Left ventricle myocardium inferior (tissue), 1 donor: ENCODE data around the gene MTARC2. TPM values are rescaled to one million over a fixed set of nuclear protein-coding genes. Genes with fewer than 3 reads are reported as not detected.

ENCODE experiments used
- DNase-seq: peaks from one replicate; pipeline ENCODE4 v3.0.0-alpha.2; 2020
- H3K27ac ChIP-seq: fragments of 200-600 bp; replicated peaks from 2 replicates; pipeline ENCODE4 v1.8.0; 2021
- H3K27me3 ChIP-seq: fragments of 200-600 bp; 2 replicates; pipeline ENCODE4 v1.8.0; 2021; ENCODE audit warnings: low read depth
- H3K36me3 ChIP-seq: fragments of 200-600 bp; 2 replicates; pipeline ENCODE4 v1.8.0; 2021
- H3K4me1 ChIP-seq: fragments of 200-600 bp; 2 replicates; pipeline ENCODE4 v1.8.0; 2021
- H3K4me3 ChIP-seq: fragments of 200-600 bp; 2 replicates; pipeline ENCODE4 v1.8.0; 2021; ENCODE audit warnings: mild to moderate bottlenecking, moderate library complexity
- H3K9me3 ChIP-seq: fragments of 200-600 bp; replicated peaks from 2 replicates; pipeline ENCODE4 v1.8.0; 2021
- CTCF ChIP-seq: fragments of 200-600 bp; IDR thresholded peaks from 2 replicates; pipeline ENCODE4 v1.8.0; 2021; ENCODE audit warnings: antibody characterized with exemption, mild to moderate bottlenecking, borderline replicate concordance
- intact Hi-C: fragments of 100-400 bp; cut with micrococcal nuclease; formaldehyde crosslinking; loops from one replicate; pipeline ENCODE4 v1.11.0; 2022
- total RNA-seq: library from RNA; stranded (reverse); fragmentation: NEBNext Ultra II Directional; extraction: Animal tissue kit (Norgen Biotek cat#: 25700); gene quantifications from one replicate; pipeline ENCODE4 v1.2.1, GENCODE V29; 2021
- donor health status: DM: no; HTN: yes; CAD: no; lungs with severe emphysema.

Gene MTARC2
- total RNA-seq, 1 donor from 2014 or later: 22.6 TPM

GRCh38 chr1:220786337-220787068 is 38.4 kb downstream of the MTARC2 start, which contains the start of gene MTARC1:
TSS of gene MTARC1 (plus strand) at chr1:220786913. CDS start at chr1:220786945, 32 bp downstream.
- DNase-seq: peak; percentile 83
- H3K4me3 ChIP-seq: peak within 1 kb of the TSS; percentile 78
- intact Hi-C loops: no loop called here
- no peaks in the 10 kb centered on the region for H3K9me3 ChIP-seq
- TF ChIP-seq CTCF: peak; percentile 54
- H3K4me1 ChIP-seq: peaks cover 37% of the 10 kb centered on the region
- peaks cover 29% of the 10 kb centered on the region for H3K36me3 ChIP-seq
- H3K27me3 ChIP-seq: no peaks in the 10 kb centered on the region
- peak within 1 kb of the TSS; percentile 81 for H3K27ac ChIP-seq

- no peak for DNase-seq
- Histone ChIP-seq H3K4me3 (peak overlapping the region; percentile 78), H3K36me3 (peaks cover 23% of the 10 kb centered on the region), H3K27me3 (no peaks in the 10 kb centered on the region), H3K9me3 (no peaks in the 10 kb centered on the region), H3K27ac (peak overlapping the region; percentile 81), H3K4me1 (peaks cover 44% of the 10 kb centered on the region)
- no peak for TF ChIP-seq CTCF
- intact Hi-C loops: no loop called here
Observed at GRCh38 chr1:220787069-220787619, 39.0 kb downstream of the MTARC2 start.

GRCh38 chr1:220788900-220789299 is 40.8 kb downstream of the MTARC2 start:
- H3K4me3 ChIP-seq: no peak overlapping the region
- H3K9me3 ChIP-seq: no peaks in the 10 kb centered on the region
- H3K36me3 ChIP-seq: peaks cover 5% of the 10 kb centered on the region
- TF ChIP-seq CTCF: no peak
- no peaks in the 10 kb centered on the region for H3K27me3 ChIP-seq
- no peak overlapping the region for H3K27ac ChIP-seq
- intact Hi-C loops: no loop called here
- DNase-seq: no peak
- H3K4me1 ChIP-seq: peaks cover 46% of the 10 kb centered on the region

GRCh38 chr1:220789532-220790147 is 41.5 kb downstream of the MTARC2 start:
- H3K36me3 ChIP-seq: no peaks in the 10 kb centered on the region
- H3K27me3 ChIP-seq: no peaks in the 10 kb centered on the region
- no peak for DNase-seq
- no peak for TF ChIP-seq CTCF
- peaks cover 46% of the 10 kb centered on the region for H3K4me1 ChIP-seq
- intact Hi-C loops: no loop called here
- no peak overlapping the region for H3K4me3 ChIP-seq
- H3K27ac ChIP-seq: no peak overlapping the region
- no peaks in the 10 kb centered on the region for H3K9me3 ChIP-seq

GRCh38 chr1:220791285-220791684 is 43.2 kb downstream of the MTARC2 start:
- no peak for TF ChIP-seq CTCF
- intact Hi-C loops: no loop called here
- H3K27ac ChIP-seq: peak overlapping the region; percentile 56
- H3K36me3 ChIP-seq: no peaks in the 10 kb centered on the region
- no peak for DNase-seq
- peaks cover 41% of the 10 kb centered on the region for H3K4me1 ChIP-seq
- H3K4me3 ChIP-seq: no peak overlapping the region
- H3K27me3 ChIP-seq: no peaks in the 10 kb centered on the region
- no peaks in the 10 kb centered on the region for H3K9me3 ChIP-seq
